Fibroblast of peridontal ligament (primary cell): ENCODE results near the gene ADH1A.
"Not testable (repeated sequence)": the region's sequence is repeated elsewhere in the genome, so short reads cannot be mapped to it uniquely, and the experiment has no call there.

Experiments
- DNase-seq: peaks from one replicate; pipeline ENCODE4 v3.0.0-alpha.2; 2010; ENCODE audit errors: extremely low read depth

Gene ADH1A

GRCh38 chr4:99281261-99281660, 9.5 kb downstream of the ADH1A start:
- DNase-seq: no peak

GRCh38 chr4:99276417-99276816, 14.4 kb downstream of the ADH1A start:
- DNase-seq: no peak

GRCh38 chr4:99275885-99276284, 14.9 kb downstream of the ADH1A start:
- DNase-seq: no peak

GRCh38 chr4:99275050-99275449, 15.7 kb downstream of the ADH1A start:
- DNase-seq: no peak

GRCh38 chr4:99273704-99274103, 17.1 kb downstream of the ADH1A start:
- DNase-seq: no peak

- peak; percentile 10 for DNase-seq
Measured at GRCh38 chr4:99264927-99265326, 25.9 kb downstream of the ADH1A start.

GRCh38 chr4:99252746-99253145, 38.0 kb downstream of the ADH1A start:
- DNase-seq: no peak

- no peak for DNase-seq
Measured at GRCh38 chr4:99248714-99249113, 42.1 kb downstream of the ADH1A start.

- no peak for DNase-seq
Measured at GRCh38 chr4:99235955-99236354, 54.8 kb downstream of the ADH1A start.

GRCh38 chr4:99234331-99235010, 56.3 kb downstream of the ADH1A start:
- DNase-seq: peak; percentile 68

- not testable (repeated sequence) for DNase-seq
Measured at GRCh38 chr4:99233397-99233796, 57.4 kb downstream of the ADH1A start.

- not testable (repeated sequence) for DNase-seq
Measured at GRCh38 chr4:99228706-99229105, 62.1 kb downstream of the ADH1A start.

- DNase-seq: not testable (repeated sequence)
Measured at GRCh38 chr4:99227646-99228045, 63.1 kb downstream of the ADH1A start.
